Neural cell (in vitro differentiated cells): ENCODE data around the gene DNAJC13. TPM values are rescaled to one million over a fixed set of nuclear protein-coding genes. Genes with fewer than 3 reads are reported as not detected.

Experiments used
- polyA plus RNA-seq: library from polyadenylated mRNA; depleted of rRNA; stranded (reverse); fragments of >200 nt; gene quantifications from 2 replicates; pipeline ENCODE4 v1.2.3, GENCODE V29; 2014

DNAJC13 gene
- polyA plus RNA-seq, 1 donor from 2014 or later, result 38.4 TPM

Other genes with a start within 250 kb of the DNAJC13 start
- not detected in 2 replicates for gene ACP3, start 100.1 kb upstream of the DNAJC13 start, polyA plus RNA-seq
- gene ACKR4, start 179.8 kb downstream of the DNAJC13 start, polyA plus RNA-seq, result not detected in 2 replicates
- gene ACAD11, start 242.3 kb downstream of the DNAJC13 start, polyA plus RNA-seq, result 14.9 and 19.2 TPM in 2 replicates
- gene UBA5, start 242.8 kb downstream of the DNAJC13 start, polyA plus RNA-seq, result 74.0 and 77.8 TPM in 2 replicates